GM18508 (cell line): ENCODE measurements around the gene PDXK.
"Not testable (repeated sequence)": the region's sequence is repeated elsewhere in the genome, so short reads cannot be mapped to it uniquely, and the experiment has no call there.

Experiments used
- ATAC-seq: cut with Tn5 transposase; IDR thresholded peaks from one replicate; pipeline ENCODE4 v1.9.1; 2021; ENCODE audit warnings: moderate number of reproducible peaks; ENCODE audit not compliant: insufficient read depth, unreplicated experiment

The PDXK gene

DNA sequence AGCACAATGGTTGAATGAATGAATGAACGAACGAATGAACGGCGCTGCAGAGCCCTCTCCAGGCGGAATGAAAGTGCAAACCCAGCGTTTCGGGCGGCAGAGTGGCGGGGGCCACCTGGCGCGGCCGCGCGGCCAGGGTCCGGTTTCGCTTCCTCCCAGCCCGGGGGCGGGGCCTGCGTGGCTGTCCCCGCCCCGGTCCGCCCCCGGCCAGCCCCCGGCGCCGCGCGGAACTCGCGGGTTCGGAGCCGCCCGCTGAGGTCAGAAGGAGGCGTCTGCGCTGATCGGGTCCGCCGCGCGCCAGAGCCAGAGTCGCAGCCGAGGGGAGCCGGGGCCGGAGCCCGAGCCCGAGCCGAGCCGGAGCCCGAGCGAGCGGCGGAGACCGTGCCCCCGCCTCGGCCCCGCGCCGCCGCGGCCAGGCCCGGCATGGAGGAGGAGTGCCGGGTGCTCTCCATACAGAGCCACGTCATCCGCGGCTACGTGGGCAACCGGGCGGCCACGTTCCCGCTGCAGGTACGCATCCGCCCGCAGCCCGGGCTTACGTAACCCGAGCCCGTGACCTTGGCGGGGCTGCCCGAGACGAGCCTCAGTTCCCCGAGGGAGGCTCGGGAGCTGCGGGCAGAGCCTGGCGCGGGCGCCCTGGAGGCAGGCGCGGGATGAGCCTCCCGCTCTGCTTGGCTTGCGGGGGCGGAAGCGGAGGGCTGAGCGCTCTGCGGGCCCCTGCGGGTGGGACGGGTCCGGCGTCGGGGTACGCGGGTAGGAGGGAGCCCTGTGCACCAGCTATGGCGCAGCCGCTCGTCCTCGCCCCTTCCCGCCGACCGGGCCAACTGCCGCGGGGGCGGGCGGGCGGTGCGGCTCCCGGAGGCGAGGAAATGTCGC, at the start of gene PDXK:
Gene PDXK (plus strand): TSS at position 258 of the 876 bp plus-strand sequence. CDS start 166 bp downstream, at position 424.
- ATAC-seq, result no peak

DNA sequence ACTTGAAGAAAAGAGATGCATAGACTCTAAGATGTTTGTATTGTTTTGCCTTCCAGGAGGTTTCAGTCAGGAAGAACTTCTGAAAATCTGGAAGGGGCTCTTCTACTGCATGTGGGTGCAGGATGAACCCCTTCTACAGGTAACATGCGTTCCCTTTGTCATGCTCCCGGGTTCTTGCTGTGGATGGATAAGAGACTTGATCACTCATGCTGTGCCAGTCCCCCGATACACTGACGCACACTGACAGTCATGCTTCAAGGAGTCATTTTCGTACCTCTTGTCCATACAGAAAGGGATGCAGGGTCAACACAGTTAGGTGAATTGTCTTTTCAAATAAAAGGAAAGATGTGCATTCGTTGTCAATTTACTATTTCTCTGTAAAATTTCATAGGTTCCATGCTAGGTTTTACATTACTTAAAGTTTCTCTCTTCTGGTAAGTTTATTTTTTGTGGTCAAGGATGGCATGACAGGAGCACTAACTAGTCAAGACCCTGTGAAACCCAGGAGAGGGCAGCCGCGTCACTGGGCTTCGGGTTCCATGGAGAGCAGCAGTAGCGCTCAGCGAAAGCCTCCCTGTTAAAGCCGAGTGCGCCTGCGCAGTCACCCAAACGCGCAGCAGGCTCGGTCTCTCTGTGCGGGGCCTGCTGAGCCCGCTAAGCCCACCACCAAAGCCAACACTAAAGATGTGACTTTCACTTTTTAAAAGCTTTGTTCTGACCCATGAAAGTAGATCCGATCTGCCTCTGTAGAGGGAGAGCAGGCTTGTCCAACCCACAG, 48.9 kb upstream of the PDXK start:
- no peak for ATAC-seq

DNA sequence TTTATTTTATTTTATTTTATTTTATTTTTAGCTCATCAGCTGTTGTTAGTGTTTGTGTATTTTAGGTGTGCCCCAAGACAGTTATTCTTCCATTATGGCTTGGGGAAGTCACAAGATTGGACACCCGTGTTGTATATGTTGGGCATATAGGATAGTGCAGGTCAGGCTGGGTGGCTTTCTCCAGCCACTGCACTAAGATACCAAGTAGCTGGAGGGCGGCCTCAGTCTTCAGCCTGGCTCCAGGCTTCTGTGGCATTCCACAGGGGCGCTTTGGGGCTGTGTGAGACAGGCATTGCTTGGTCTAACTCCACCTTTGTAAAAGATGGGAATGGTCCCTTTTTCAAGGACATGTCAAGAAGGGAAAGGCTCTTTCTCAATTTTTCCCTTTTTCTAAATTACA, 43.1 kb upstream of the PDXK start:
- no peak for ATAC-seq

DNA sequence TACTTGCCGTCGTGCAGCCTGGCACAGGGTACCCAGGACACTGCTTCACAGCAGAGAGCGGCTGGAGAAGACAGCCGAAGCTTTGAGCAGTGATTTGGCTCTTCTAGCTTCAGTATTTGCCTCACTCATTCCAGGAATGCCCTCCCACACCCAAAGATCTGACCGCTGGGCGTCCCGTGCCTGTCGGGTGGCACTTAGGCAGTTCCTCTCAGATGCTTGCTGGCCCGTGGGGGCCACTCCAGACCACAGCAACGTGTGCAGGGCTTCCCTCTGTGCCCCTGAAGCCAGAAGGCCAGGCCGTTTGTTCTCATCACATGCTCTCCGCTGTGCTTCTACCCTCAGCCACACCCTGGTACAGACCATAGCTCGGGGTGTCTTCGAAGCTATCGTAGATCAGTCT, 42.5 kb upstream of the PDXK start:
- ATAC-seq, result no peak

DNA sequence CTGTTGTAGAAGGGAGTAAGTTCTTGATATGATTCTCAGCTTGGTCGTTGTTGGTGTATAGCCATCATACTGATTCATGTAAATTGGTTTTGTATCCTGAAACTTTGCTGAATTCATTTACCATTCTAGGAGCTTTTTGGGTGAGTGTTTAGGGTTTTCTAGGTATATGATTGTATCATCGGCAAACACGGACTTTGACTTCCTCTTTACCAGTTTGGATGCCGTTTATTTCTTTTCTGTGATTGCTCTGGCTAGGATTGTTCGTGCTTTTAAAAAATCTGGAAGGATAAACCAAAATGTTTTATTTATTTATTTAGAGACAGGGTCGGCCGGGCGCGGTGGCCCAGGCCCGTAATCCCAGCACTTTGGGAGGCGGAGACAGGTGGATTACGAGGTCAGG, 39.0 kb upstream of the PDXK start:
- ATAC-seq, result no peak

DNA sequence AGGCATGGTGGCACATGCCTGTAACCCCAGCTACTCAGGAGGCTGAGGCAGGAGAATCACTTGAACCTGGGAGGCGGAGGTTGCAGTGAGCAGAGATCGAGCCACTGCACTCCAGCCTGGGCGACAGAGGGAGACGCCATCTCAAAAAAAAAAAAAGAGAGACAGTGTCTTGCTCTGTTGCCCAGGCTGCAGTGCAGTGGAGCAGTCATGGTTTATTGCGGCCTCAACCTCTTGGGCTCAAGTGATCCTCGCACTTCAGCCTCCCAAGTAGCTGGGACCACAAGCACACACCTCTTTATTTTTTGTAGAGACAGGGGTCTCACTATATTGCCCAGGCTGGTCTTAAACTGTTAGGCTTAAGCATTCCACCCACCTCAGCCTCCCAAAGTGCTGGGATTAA, 38.5 kb upstream of the PDXK start:
- ATAC-seq, result not testable (repeated sequence)

DNA sequence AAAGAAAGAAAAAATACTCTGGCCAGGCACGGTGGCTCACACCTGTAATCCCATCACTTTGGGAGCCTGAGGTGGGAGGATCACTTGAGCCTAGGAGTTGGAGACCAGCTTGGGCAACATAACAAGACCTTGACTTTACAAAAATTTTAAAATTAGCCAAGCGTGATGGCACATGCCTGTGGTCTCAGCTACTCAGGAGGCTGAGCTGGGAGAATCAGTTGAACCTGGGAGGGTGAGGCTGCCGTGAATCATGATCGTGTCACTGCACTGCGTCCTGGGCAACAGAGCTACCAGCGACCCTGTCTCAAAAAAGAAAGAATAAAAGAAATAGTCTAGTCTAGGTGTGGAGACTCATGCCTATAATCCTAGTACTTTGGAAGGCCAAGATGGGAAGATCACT, 37.3 kb upstream of the PDXK start:
- ATAC-seq, result no peak

DNA sequence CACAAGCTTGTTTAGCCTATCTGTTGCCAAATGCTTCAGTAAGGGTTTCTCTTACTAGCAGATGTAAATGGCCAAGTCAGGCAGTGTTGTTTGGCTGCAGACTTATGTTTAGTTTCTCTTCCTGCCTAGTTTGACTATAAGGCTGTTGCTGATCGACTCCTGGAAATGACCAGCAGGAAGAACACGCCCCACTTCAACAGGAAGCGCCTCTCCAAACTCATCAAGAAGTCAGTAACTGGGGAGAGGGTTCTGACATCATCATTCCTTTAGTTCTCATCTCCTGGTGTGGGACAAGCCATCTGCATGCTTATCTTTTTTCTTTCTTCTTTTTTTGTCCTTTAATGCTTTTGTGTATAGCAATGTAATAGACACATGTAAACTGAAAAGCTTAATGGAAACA, 34.5 kb upstream of the PDXK start:
- no peak for ATAC-seq

DNA sequence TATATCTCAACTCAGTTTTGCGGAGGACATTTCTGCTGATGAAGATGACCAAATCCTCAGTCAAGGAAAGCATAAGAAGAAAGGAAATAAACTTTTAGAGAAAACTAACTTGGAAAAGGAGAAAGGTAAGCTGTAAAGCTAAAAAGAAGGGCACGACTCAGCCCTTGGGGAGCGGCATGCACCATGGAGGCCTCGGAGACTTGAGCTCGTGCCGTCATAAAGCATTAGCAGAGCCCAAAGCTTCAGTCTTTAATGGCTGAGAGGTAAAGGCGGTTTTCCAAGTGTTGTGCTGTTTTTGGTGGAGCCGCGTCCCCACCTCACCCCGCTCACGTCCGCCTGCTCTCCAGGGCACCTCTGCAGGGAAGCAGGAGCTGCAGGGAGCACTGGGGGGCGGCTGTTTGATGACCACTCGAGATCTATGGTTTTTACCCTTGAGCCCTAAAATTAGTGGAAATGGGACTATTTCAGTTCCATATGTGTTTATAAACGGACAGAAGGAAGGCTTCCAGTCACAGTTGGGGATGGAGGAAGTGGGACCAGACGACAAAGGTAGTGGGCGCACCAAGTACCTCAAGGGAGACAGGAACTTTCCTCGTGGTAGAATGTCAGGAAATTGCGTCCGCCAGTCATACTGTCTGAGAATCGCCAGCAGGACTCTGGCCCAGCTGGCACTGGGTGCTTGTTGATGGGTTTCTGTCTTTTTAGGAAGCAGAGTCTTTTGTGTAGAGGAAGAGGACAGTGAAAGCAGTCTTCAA, 31.9 kb upstream of the PDXK start:
- ATAC-seq, result no peak

DNA sequence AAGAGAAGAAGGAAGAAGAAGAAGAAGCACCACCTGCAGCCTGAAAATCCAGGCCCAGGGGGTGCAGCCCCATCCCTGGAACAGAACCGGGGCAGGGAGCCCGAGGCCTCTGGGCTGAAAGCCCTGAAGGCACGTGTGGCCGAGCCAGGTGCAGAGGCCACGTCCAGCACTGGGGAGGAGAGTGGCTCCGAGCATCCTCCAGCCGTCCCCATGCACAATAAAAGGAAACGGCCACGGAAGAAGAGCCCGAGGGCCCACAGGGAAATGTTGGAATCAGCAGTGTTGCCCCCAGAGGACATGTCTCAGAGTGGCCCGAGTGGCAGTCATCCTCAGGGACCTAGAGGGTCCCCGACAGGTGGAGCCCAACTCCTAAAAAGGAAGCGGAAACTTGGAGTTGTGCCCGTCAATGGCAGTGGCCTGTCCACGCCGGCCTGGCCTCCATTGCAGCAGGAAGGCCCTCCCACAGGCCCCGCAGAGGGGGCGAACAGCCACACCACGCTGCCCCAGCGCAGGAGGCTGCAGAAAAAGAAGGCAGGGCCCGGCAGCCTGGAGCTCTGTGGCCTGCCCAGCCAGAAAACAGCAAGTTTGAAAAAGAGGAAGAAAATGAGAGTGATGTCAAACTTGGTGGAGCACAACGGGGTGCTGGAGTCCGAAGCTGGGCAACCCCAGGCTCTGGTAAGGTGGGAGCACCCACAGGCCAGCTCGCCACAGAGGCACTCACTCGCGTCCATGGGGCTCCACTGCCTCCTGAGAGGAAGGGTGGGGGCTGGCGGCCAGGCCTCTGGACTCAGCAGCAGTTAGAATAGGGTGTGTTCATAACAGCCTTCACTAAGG, 31.1 kb upstream of the PDXK start:
- no peak for ATAC-seq

DNA sequence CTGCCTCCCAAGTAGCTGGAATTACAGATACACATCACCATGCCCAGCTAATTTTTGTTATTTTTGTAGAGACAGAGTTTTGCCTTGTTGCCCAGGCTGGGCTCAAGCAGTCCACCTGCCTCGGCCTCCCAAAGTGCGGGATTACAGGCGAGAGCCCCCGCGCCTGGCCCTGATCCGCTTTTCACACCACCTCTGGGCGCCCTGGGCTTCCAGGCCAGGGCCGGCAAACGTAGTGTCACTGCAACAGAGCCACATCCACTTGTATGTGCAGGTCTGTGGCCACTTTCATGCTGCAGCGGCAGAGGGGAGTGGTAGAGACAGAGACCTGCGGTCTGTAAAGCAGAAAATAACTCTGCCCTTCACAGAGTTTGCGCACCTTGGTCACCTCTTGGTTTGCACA, 30.0 kb upstream of the PDXK start:
- no peak for ATAC-seq

DNA sequence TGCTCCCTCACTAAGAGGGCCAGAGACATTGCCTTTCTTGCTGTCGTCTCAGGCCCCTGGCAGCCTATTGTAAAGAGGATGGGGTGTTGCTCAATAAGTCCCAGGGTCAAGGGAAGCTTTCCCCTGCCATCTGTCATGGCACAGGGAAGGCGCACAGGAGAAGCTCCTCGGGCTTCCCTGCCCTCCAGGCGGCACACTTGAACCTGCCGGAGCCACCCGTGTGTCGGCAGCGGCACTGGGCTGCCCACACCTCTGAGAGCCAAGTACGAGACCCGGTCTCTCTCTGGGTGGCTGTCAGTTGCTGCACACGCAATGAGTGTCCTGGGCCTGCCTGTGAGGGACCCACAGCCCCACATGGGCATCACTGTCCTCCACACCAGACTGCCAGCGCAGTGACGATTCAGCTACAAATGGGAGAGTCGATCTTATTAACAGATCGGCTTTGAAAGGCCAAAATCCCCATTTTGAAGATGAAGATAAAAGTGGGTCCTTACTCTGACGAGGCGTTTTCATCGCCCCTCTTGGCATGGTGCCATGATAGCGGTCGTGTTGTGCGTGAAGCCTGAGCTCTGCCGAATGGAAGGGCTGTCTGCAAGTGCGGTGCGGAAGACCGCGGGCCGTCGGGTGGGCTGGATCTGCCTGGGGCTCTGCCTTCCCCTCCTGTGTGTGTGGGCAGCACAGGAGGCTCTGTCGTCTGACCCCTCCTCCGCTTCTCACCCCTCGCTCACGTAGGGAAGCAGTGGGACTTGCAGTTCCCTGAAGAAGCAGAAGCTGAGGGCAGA, 29.2 kb upstream of the PDXK start:
- no peak for ATAC-seq

DNA sequence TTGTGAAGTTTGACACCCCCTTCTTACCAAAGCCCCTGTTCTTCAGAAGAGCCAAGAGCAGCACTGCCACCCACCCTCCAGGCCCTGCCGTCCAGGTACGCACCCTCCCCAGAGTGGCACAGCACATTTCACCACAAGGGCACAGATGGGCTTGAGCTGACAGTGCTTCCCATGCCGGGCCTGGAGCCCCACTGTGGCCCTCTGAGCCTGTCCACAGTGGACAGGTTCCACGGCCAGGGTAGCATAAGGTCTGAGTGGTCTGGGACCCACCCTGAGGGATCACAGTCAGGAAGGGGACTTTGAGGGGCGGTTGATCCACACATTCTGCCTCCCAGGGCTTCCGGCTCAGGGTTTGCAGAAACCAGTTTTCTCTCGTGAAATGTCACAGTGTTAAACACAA, 28.6 kb upstream of the PDXK start:
- ATAC-seq, result no peak

DNA sequence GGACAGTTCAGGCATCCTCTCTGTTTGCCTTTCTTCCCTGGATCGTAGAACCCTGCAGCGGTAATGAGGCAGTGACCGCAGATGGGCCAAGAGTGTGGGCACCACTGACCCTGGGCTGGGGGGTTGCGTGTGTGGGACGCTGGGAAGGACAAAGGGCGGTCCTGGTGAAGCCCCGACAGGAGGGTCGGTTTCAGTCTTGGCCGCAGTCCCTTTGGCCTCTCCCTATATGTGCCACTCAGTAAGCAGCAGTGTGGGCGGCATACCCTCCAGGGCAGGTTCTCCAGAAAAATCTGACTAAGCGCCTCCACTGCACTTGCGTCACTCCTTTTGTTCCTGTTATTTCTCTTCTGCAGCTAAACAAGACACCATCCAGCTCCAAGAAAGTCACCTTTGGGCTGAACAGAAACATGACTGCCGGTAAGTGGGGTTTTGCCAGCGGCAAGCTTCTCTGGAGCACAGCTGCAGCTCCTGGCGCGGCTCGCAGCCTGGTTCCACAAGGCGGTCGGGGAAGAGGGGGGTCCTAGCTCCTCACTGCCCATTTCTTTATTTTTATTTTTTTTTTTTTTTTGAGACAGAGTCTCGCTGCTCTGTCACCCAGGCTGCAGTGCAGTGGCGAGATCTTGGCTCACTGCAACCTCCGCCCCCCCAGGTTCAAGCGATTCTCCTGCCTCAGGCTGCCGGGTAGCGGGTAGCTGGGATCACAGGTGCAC, 27.7 kb upstream of the PDXK start:
- ATAC-seq, result no peak

DNA sequence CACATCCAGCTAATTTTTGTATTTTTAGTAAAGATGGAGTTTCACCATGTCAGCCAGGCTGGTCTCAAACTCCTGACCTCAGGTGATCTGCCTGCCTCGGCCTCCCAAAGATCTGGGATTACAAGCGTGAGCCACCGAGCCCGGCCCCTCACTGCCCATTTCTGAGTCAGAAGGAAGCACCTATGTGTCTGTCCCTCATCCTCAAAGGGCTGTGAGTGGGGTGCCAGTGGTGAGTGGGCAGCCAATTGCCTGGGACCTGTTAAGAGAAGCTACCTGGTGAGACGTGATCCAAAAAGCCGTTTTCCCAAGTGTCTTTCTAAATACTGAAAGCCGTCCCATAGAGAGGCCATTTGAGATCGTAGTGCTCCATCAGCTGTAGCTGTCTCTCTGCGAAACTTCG, 27.1 kb upstream of the PDXK start:
- ATAC-seq, result no peak

DNA sequence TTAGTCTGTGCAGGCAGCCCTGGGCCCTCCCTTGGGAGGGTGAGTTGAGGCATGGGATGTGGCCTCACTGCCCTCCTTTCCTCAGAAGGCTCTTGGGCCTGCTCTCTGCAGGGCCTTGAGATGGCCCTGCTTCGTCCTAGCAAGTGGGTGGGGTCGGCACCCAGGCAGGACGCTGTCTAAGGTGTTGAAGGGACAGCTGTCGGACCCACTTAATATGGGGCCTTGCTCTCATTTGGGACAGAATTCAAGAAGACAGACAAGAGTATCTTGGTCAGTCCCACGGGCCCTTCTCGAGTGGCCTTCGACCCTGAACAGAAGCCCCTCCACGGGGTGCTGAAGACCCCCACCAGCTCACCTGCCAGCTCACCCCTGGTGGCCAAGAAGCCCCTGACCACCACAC, 26.0 kb upstream of the PDXK start:
- ATAC-seq, result no peak

DNA sequence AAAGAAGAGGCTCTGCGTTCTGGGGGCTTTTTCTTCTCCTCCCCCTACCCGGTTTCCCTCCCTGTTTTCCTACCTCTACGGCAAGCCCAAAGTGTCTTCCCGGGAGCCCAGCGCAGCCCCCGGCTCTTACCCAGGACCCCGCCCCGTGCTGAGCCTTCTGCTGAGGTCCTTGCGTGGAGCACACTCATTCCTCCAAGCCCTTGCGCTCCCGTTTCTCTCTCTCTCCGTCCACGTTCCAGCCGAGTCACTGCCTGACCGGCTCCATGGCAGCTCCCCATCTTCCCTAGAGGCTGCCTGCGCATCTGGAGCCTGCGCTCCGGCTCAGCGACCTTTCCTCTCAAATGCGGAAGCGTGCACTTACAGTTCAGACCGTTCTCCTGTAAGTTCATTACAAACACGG, 24.9 kb upstream of the PDXK start:
- no peak for ATAC-seq

DNA sequence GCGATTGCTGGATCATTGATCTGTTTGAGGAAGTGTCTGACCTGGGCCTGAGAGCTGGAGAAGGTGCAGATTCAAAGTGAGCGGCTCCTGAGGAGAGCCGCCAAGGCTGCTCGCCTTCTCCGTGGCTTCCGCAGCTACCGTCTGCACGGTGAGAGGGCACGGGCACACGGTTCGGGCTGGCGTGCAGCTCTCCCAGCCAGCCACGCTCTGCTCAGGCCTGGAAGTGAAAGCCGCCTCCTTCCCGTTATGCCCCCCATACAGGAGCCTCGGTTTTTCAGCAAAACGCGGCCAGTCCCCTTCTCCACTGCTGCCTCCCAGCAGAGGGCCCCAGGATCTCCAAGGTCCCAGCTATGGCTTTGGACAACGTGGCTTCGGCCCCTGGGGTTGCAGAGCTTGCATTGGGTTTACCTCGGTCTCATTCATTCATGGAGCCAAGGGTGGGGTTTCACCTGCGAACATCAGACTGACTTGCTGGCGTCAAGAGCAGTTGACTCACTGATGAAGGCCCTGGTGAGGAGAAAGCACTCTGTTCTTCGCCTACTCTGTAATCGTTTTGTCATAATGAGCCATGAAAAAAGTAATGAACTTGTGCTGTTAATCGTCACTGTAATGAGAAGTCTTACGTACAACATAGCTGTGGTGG, 24.4 kb upstream of the PDXK start:
- no peak for ATAC-seq
